GM06990 (cell line): ENCODE measurements around the gene CARD8.

Experiments used
- DNase-seq: peaks from one replicate; pipeline ENCODE4 v3.0.0-alpha.2; 2011; ENCODE audit not compliant: insufficient read length; ENCODE audit errors: extremely low read depth
- H3K27me3 ChIP-seq: replicated peaks from 2 replicates; pipeline ENCODE4 v1.6.0; 2011; ENCODE audit warnings: low read length; ENCODE audit not compliant: control insufficient read depth, insufficient read depth
- H3K36me3 ChIP-seq: 2 replicates; pipeline ENCODE4 v1.5.1; 2011; ENCODE audit warnings: low read length; ENCODE audit not compliant: control insufficient read depth, insufficient read depth
- H3K4me3 ChIP-seq: replicated peaks from 2 replicates; pipeline ENCODE4 v1.5.1; 2011; ENCODE audit warnings: low read depth, mild to moderate bottlenecking, control low read depth, low read length
- CTCF ChIP-seq: IDR thresholded peaks from 2 replicates; pipeline ENCODE4 v1.5.1; 2011; ENCODE audit warnings: low read length, control low read depth, mild to moderate bottlenecking, inconsistent platforms; ENCODE audit not compliant: insufficient read depth, poor library complexity, severe bottlenecking

CARD8 gene

GRCh38 chr19:48190885-48191284, 64.8 kb downstream of the CARD8 start:
- TF ChIP-seq CTCF = no peak
- DNase-seq = no peak
- H3K4me3 ChIP-seq = no peak overlapping the region
- peaks cover 2% of the 10 kb centered on the region for H3K36me3 ChIP-seq
- no peaks in the 10 kb centered on the region for H3K27me3 ChIP-seq

GRCh38 chr19:48190288-48190884, 65.3 kb downstream of the CARD8 start:
- no peak for TF ChIP-seq CTCF
- Histone ChIP-seq H3K27me3 (no peaks in the 10 kb centered on the region), H3K4me3 (no peak overlapping the region), H3K36me3 (peaks cover 2% of the 10 kb centered on the region)
- peak; percentile 57 for DNase-seq

DNA sequence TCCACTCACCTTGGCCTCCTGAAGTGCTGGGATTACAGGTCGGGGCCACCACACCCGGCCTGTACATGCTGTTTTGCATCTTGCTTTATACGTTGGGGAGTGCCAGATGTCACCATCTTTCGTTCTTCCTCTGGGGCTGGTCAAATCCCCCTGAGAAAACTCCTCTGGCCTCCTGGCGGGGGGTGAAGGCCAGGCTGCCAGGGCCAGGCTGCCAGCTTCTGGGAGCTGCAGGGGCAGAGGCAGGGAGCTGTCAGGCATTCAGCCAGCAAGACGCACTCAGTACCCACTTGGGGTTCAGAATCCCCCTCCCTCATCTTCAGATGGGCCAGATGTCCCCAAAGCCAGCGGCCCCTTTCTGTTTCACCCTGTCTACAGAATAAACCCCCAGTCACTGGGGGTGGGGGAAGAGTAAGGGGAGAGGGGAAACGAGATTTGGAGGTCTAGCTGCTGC, 69.1 kb downstream of the CARD8 start:
- DNase-seq = peak; percentile 63
- no peak for TF ChIP-seq CTCF
- H3K4me3 ChIP-seq = 0 out of 2 replicates have a peak overlapping the region, but pooled peaks have one; percentile 4
- no peaks in the 10 kb centered on the region for H3K27me3 ChIP-seq
- peaks cover 4% of the 10 kb centered on the region for H3K36me3 ChIP-seq

DNA sequence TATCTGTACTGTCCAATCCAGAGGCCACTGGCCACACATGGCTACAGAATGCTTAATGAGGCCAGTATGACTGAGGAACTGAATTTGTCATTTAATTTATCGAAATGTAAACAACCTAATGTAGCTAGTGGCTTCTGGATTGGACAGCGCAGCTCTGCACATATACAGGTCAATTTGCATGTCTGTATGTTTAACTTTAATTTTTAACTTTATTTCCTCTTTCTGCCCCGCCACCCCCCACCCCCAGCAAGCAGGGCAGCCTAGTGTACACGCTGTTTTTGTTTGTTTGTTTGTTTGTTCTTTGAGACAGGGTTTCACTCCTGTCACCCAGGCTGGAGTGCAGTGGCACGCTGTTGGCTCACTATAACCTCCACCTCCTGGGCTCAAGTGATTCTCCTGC, 69.7 kb downstream of the CARD8 start:
- peaks cover 4% of the 10 kb centered on the region for H3K36me3 ChIP-seq
- H3K4me3 ChIP-seq = no peak overlapping the region
- DNase-seq = no peak
- TF ChIP-seq CTCF = no peak
- H3K27me3 ChIP-seq = no peaks in the 10 kb centered on the region

DNA sequence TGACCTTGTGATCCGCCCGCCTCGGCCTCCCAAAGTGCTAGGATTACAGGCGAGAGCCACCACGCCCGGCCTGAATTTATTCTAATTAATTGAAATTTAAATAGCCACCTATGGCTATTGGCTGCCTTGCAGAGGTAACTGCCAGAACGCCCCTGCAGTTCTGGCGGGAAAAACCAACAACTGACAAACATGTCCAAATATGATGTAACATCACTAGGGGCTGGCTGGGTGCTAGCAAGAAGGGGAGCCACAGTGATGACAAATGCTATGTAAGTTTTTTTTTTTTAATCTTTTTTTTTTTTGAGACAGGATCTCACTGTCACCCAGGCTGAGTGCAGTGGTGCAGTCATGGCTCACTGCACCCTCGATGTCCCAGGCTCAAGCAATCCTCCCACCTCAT, 72.4 kb downstream of the CARD8 start:
- no peaks in the 10 kb centered on the region for H3K27me3 ChIP-seq
- H3K36me3 ChIP-seq = peaks cover 2% of the 10 kb centered on the region
- TF ChIP-seq CTCF = no peak
- H3K4me3 ChIP-seq = no peak overlapping the region
- no peak for DNase-seq

GRCh38 chr19:48182434-48182833, 73.3 kb downstream of the CARD8 start:
- H3K27me3 ChIP-seq = no peaks in the 10 kb centered on the region
- no peak for DNase-seq
- peaks cover 4% of the 10 kb centered on the region for H3K36me3 ChIP-seq
- TF ChIP-seq CTCF = no peak
- H3K4me3 ChIP-seq = no peak overlapping the region
